Heart right ventricle (tissue), 16 donors: ENCODE data around the gene GORASP2. TPM values are rescaled to one million over a fixed set of nuclear protein-coding genes. Genes with fewer than 3 reads are reported as not detected.

Source experiments
- ATAC-seq, 8 donors: fragments of 200-7000 bp; cut with Tn5 transposase; one replicate each; pipeline ENCODE4 v1.9.1; 2020; ENCODE audit warnings: mild to moderate bottlenecking in 8 of 8, moderate library complexity in 8 of 8, moderate number of reproducible peaks in 1 of 8
- DNase-seq, 2 donors: peaks; one replicate each; pipeline ENCODE4 v3.0.0-alpha.2; 2020
- H3K27ac ChIP-seq, 10 donors: fragments of 200-600 bp; sonication (generic) in 2 of 10; one replicate each; pipeline versions ENCODE4 v1.5.0 to v1.8.0; 2020 to 2022; ENCODE audit warnings: mild to moderate bottlenecking in 3 of 10
- H3K27me3 ChIP-seq, 7 donors: fragments of 200-600 bp; one replicate each; pipeline ENCODE4 v1.8.0; 2021 to 2022; ENCODE audit warnings: mild to moderate bottlenecking in 2 of 7
- H3K36me3 ChIP-seq, 9 donors: fragments of 200-600 bp; sonication (generic) in 1 of 9; one replicate each; pipeline versions ENCODE4 v1.5.0 to v1.8.0; 2020 to 2022; ENCODE audit warnings: mild to moderate bottlenecking in 2 of 9
- H3K4me1 ChIP-seq, 9 donors: fragments of 200-600 bp; sonication (generic) in 1 of 9; one replicate each; pipeline versions ENCODE4 v1.5.0 to v1.8.0; 2020 to 2022; ENCODE audit warnings: mild to moderate bottlenecking in 4 of 9
- H3K4me3 ChIP-seq, 10 donors: fragments of 200-600 bp; sonication (generic) in 2 of 10; one replicate each; pipeline versions ENCODE4 v1.5.0 to v1.8.0; 2020 to 2022; ENCODE audit warnings: mild to moderate bottlenecking in 7 of 10, moderate library complexity in 2 of 10
- H3K9me3 ChIP-seq, 11 donors: fragments of 200-600 bp in 10 of 11; sonication (generic) in 2 of 11; one replicate each; pipeline versions ENCODE4 v1.5.0 to v1.8.0; 2013 to 2022; ENCODE audit warnings: mild to moderate bottlenecking in 2 of 11, control low read depth in 1 of 11, moderate library complexity in 1 of 11
- CTCF ChIP-seq, 9 donors: fragments of 200-600 bp; sonication (generic) in 2 of 9; IDR thresholded peaks; one replicate each; pipeline versions ENCODE4 v1.5.0 to v1.8.0; 2021 to 2022; ENCODE audit warnings: antibody characterized with exemption in 9 of 9, mild to moderate bottlenecking in 5 of 9, moderate library complexity in 1 of 9
- WGBS, 2 donors: extraction: QIAGEN DNeasy Blood & Tissue Kit; methylation state at CpG; one replicate each; pipeline ENCODE4 v1.1.7; 2013; ENCODE audit warnings: inconsistent platforms in 1 of 2; 5-methylcytosine and 5-hydroxymethylcytosine counted together
- intact Hi-C, 10 donors: fragments of 100-400 bp; cut with DNase I; formaldehyde crosslinking; loops; one replicate each; pipeline versions ENCODE4 v1.11.1 to v1.14.2; 2022
- polyA plus RNA-seq, 2 donors: library from polyadenylated mRNA; stranded (reverse); fragments of 200-250 nt; gene quantifications; one replicate each; pipeline ENCODE4 v1.2.3, GENCODE V29; 2013
- total RNA-seq, 10 donors: library from RNA; stranded (reverse); fragmentation: NEBNext Ultra II Directional in 3 of 10; extraction: Animal tissue kit (Norgen Biotek cat#: 25700) in 3 of 10; gene quantifications; one replicate each; pipeline versions ENCODE4 v1.2.1 to v1.2.4, GENCODE V29; 2021 to 2023
- donor health status: Arrhythmogenic right ventricular cardiomyopathy.
- donor health status: ischemic (EF 13 %, LVEDD 7.1; RV severe dilation, severe dysfunction).
- donor health status: healthy with polysubstance abuse.
- donor health status: DM: no; HTN: yes; CAD: no.
- donor health status: DM: no; HTN: no; CAD: no.
- donor health status: ischemic (EF 25% LVEDD 6.9; RV normal size, moderate dysfunction).
- donor health status: ischemic (EF 25% LVEDD 5.7; RV mildly dilated, moderate dysfunction).
- donor health status: healthy.
- donor health status: DM: yes; HTN: yes; CAD: no.
- donor health status: Ischemic cardiomyopathy.
- donor health status: ischemic (EF 35%, LVEDD 5.7; RV mildly dilated, moderate dysfunction).
- donor health status: nonischemic (EF 11% LVEDD 7.7; RV severe dilation, severe dysfunction).
- donor health status: DM: yes; HTN: yes; CAD: no.
- donor health status: PGD.
- donor health status: ischemic (EF 29% LVEDD 5.4; RV normal size, mild dysfunction).
- donor health status: nonischemic (EF 23%, LVEDD 6.1; RV moderate dilation, normal function).

GORASP2 gene
- total and polyA plus RNA-seq, 12 donors, result 15.4 to 74.1 (median 61.5) TPM

- no peaks in the 10 kb centered on the region for H3K4me1 ChIP-seq
- H3K4me3 ChIP-seq, result no peak overlapping the region
- H3K9me3 ChIP-seq, result no peaks in the 10 kb centered on the region
- H3K36me3 ChIP-seq, result peaks cover 0 to 34% (median 3%) of the 10 kb centered on the region in 9 donors
- no peak for TF ChIP-seq CTCF (IDR thresholded peaks at IDR 0.05)
- intact Hi-C loops, result no loop called here
- no peak for ATAC-seq
- WGBS, 2 donors, result 97 to 98% methylated on average over 8 of the region's 8 CpGs
- no peak for DNase-seq
- H3K27ac ChIP-seq, result no peak overlapping the region
- no peaks in the 10 kb centered on the region for H3K27me3 ChIP-seq
These were observed 57.7 kb downstream of the GORASP2 start for GRCh38 chr2:170986566-170987258.

- no peak for TF ChIP-seq CTCF (IDR thresholded peaks at IDR 0.05)
- Histone ChIP-seq H3K27ac (no peak overlapping the region), H3K36me3 (peaks cover 0 to 83% (median 16%) of the 10 kb centered on the region in 9 donors), H3K4me3 (no peak overlapping the region), H3K9me3 (no peaks in the 10 kb centered on the region), H3K4me1 (no peaks in the 10 kb centered on the region), H3K27me3 (no peaks in the 10 kb centered on the region)
- 93 to 95% methylated on average over 5 of the region's 5 CpGs for WGBS, 2 donors
- DNase-seq (no peak), ATAC-seq (no peak)
- intact Hi-C loops, result no loop called here
These were observed 62.5 kb downstream of the GORASP2 start for GRCh38 chr2:170991398-170992182.

GRCh38 chr2:170996316-170996715 is 67.3 kb downstream of the GORASP2 start:
- H3K4me3 ChIP-seq, result no peak overlapping the region
- H3K4me1 ChIP-seq, result no peaks in the 10 kb centered on the region
- no peaks in the 10 kb centered on the region for H3K27me3 ChIP-seq
- ATAC-seq (no peak), DNase-seq (no peak)
- no peaks in the 10 kb centered on the region for H3K9me3 ChIP-seq
- H3K36me3 ChIP-seq, result peaks cover 0 to 86% (median 16%) of the 10 kb centered on the region in 9 donors
- no peak overlapping the region for H3K27ac ChIP-seq
- 95 to 97% methylated on average over 2 of the region's 2 CpGs for WGBS, 2 donors
- TF ChIP-seq CTCF (IDR thresholded peaks at IDR 0.05), result no peak
- intact Hi-C loops, result no loop called here

GRCh38 chr2:170997893-170998597 is 69.0 kb downstream of the GORASP2 start:
- intact Hi-C loops, result no loop called here
- Histone ChIP-seq H3K27ac (no peak overlapping the region), H3K36me3 (peaks cover 0 to 86% (median 9%) of the 10 kb centered on the region in 9 donors), H3K4me1 (no peaks in the 10 kb centered on the region), H3K27me3 (no peaks in the 10 kb centered on the region), H3K9me3 (no peaks in the 10 kb centered on the region), H3K4me3 (no peak overlapping the region)
- ATAC-seq (no peak), DNase-seq (no peak)
- whole genome bisulfite sequencing, 2 donors, result 72% methylated on average over 5 of the region's 5 CpGs
- TF ChIP-seq CTCF (IDR thresholded peaks at IDR 0.05), result no peak
